Fibroblast of skin of left biceps (primary cell): ENCODE data around the gene NAV1.

Source experiments
- DNase-seq, 2 experiments: peaks; one replicate each; pipeline ENCODE4 v3.0.0-alpha.2; 2013; ENCODE audit warnings: low read depth in 2 of 2

The NAV1 gene

GRCh38 chr1:201585901-201586300 lies 47.0 kb downstream of the NAV1 start:
- peak in 1 of 2 experiments; percentile 67 for DNase-seq

GRCh38 chr1:201586806-201587205 lies 47.9 kb downstream of the NAV1 start:
- DNase-seq = no peak

- DNase-seq = no peak
Measured at GRCh38 chr1:201587729-201588128, 48.8 kb downstream of the NAV1 start.
